Liver (tissue), 9 donors: ENCODE results near the gene CUX1. TPM values are rescaled to one million over a fixed set of nuclear protein-coding genes. Genes with fewer than 3 reads are reported as not detected.

ENCODE experiments used
- DNase-seq: peaks from one replicate; pipeline ENCODE4 v3.0.0-alpha.2; 2017; ENCODE audit warnings: low spot score
- H3K27ac ChIP-seq, 2 donors: one replicate each; pipeline ENCODE4 v1.7.0; 2013; ENCODE audit warnings: inconsistent platforms in 2 of 2, low read length in 2 of 2, control low read depth in 1 of 2, low read depth in 1 of 2, mild to moderate bottlenecking in 1 of 2
- H3K27me3 ChIP-seq, 4 donors: one replicate each; pipeline versions ENCODE4 v1.6.1 to v1.7.0; 2013; ENCODE audit warnings: low read length in 3 of 4, inconsistent platforms in 1 of 4, mild to moderate bottlenecking in 1 of 4, moderate library complexity in 1 of 4; ENCODE audit not compliant: control insufficient read depth in 4 of 4, insufficient read depth in 4 of 4
- H3K36me3 ChIP-seq, 4 donors: one replicate each; pipeline versions ENCODE4 v1.6.1 to v1.7.0; 2013; ENCODE audit warnings: low read length in 3 of 4, mild to moderate bottlenecking in 3 of 4, low read depth in 1 of 4, moderate library complexity in 1 of 4; ENCODE audit not compliant: control insufficient read depth in 4 of 4, insufficient read depth in 3 of 4
- H3K4me1 ChIP-seq, 4 donors: one replicate each; pipeline versions ENCODE4 v1.6.1 to v1.7.0; 2013; ENCODE audit warnings: low read length in 3 of 4, mild to moderate bottlenecking in 3 of 4, moderate library complexity in 1 of 4; ENCODE audit not compliant: control insufficient read depth in 4 of 4, insufficient read depth in 4 of 4
- H3K4me3 ChIP-seq, 3 donors: one replicate each; pipeline versions ENCODE4 v1.6.1 to v1.7.0; 2013; ENCODE audit warnings: low read length in 3 of 3, control low read depth in 1 of 3, low read depth in 1 of 3, mild to moderate bottlenecking in 1 of 3
- H3K9ac ChIP-seq, 2 donors: one replicate each; pipeline ENCODE4 v1.7.0; 2013; ENCODE audit warnings: low read length in 2 of 2, mild to moderate bottlenecking in 2 of 2, moderate library complexity in 2 of 2, control low read depth in 1 of 2, low read depth in 1 of 2
- H3K9me3 ChIP-seq, 4 donors: one replicate each; pipeline versions ENCODE4 v1.6.1 to v1.7.0; 2013; ENCODE audit warnings: low read length in 3 of 4; ENCODE audit not compliant: control insufficient read depth in 4 of 4
- EGR1 ChIP-seq, 2 donors: IDR thresholded peaks; 2 replicates each; pipeline ENCODE4 v1.6.1; 2016 to 2018; ENCODE audit warnings: antibody characterized with exemption in 2 of 2, low read depth in 2 of 2
- FOXA1 ChIP-seq: IDR thresholded peaks from 2 replicates; pipeline ENCODE4 v1.6.1; 2016; ENCODE audit warnings: antibody characterized with exemption
- FOXA2 ChIP-seq: IDR thresholded peaks from 2 replicates; pipeline ENCODE4 v1.6.1; 2016; ENCODE audit warnings: antibody characterized with exemption
- GABPA ChIP-seq, 2 donors: IDR thresholded peaks in 1 of 2; conservative IDR thresholded peaks in 1 of 2; 2 replicates each; pipeline ENCODE4 v1.6.1; 2016; ENCODE audit warnings: antibody characterized with exemption in 2 of 2, mild to moderate bottlenecking in 1 of 2, moderate library complexity in 1 of 2
- HNF4A ChIP-seq, 2 donors: conservative IDR thresholded peaks; 2 replicates each; pipeline ENCODE4 v1.6.1; 2016; ENCODE audit warnings: antibody characterized with exemption in 2 of 2, mild to moderate bottlenecking in 2 of 2
- HNF4G ChIP-seq: IDR thresholded peaks from 2 replicates; pipeline ENCODE4 v1.6.1; 2016; ENCODE audit warnings: antibody characterized with exemption
- JUND ChIP-seq, 2 donors: IDR thresholded peaks; 2 replicates each; pipeline ENCODE4 v1.6.1; 2016; ENCODE audit warnings: antibody characterized with exemption in 2 of 2
- NR2F2 ChIP-seq: IDR thresholded peaks from 2 replicates; pipeline ENCODE4 v1.6.1; 2016; ENCODE audit warnings: antibody characterized with exemption
- RAD21 ChIP-seq, 2 donors: IDR thresholded peaks; 2 replicates each; pipeline ENCODE4 v1.6.1; 2016; ENCODE audit warnings: antibody characterized with exemption in 2 of 2, mild to moderate bottlenecking in 2 of 2
- RXRA ChIP-seq, 2 donors: IDR thresholded peaks; 2 replicates each; pipeline ENCODE4 v1.6.1; 2017 to 2018; ENCODE audit warnings: antibody characterized with exemption in 2 of 2, mild to moderate bottlenecking in 1 of 2
- TAF1 ChIP-seq: conservative IDR thresholded peaks from 2 replicates; pipeline ENCODE4 v1.6.1; 2016; ENCODE audit warnings: antibody characterized with exemption, mild to moderate bottlenecking
- YY1 ChIP-seq: IDR thresholded peaks from 2 replicates; pipeline ENCODE4 v1.6.1; 2016; ENCODE audit warnings: antibody characterized with exemption, mild to moderate bottlenecking
- WGBS: extraction: QIAGEN DNeasy Blood & Tissue Kit; methylation state at CpG from one replicate; pipeline ENCODE4 v1.1.7; 2013; 5-methylcytosine and 5-hydroxymethylcytosine counted together
- polyA plus RNA-seq, 2 donors: library from polyadenylated mRNA; stranded (reverse) in 1 of 2; unstranded in 1 of 2; fragments of 200-250 nt in 1 of 2; fragments of >200 nt in 1 of 2; fragmentation: Nextera tagmentation in 1 of 2; extraction: Ambion mirVana in 1 of 2; gene quantifications; one replicate each; pipeline versions ENCODE4 v1.2.1 to v1.2.3, GENCODE V29; 2013 to 2015
- total RNA-seq, 2 donors: library from RNA; depleted of rRNA; stranded (reverse); fragments of >200 nt; gene quantifications; one replicate each; pipeline ENCODE4 v1.2.3, GENCODE V29; 2014
- TF ChIP-seq, protein P1 (sequence below): IDR thresholded peaks from 2 replicates; pipeline ENCODE4 v1.6.1; 2016; ENCODE audit warnings: antibody characterized with exemption
- TF ChIP-seq, protein P2 (sequence below): IDR thresholded peaks from 2 replicates; pipeline ENCODE4 v1.6.1; 2016; ENCODE audit warnings: antibody characterized with exemption
- TF ChIP-seq, protein P3 (sequence below): fragments of 150-350 bp; IDR thresholded peaks from 2 replicates; pipeline ENCODE4 v1.5.1; 2017; ENCODE audit warnings: improper control_type of control experiment, low read depth, low read length; ENCODE audit not compliant: missing input control
- TF ChIP-seq, protein P4 (sequence below): IDR thresholded peaks from 2 replicates; pipeline ENCODE4 v1.6.1; 2016; ENCODE audit warnings: antibody characterized with exemption
- TF ChIP-seq, protein P5 (sequence below): IDR thresholded peaks from 2 replicates; pipeline ENCODE4 v1.6.1; 2016; ENCODE audit warnings: antibody characterized with exemption, mild to moderate bottlenecking
- donor health status: healthy.
- donor health status: healthy.
- donor health status: healthy.
- donor health status: healthy.
- donor health status: healthy.

CUX1 gene
- total and polyA plus RNA-seq, 4 donors, result 18.6 to 40.6 (median 21.4) TPM

DNA sequence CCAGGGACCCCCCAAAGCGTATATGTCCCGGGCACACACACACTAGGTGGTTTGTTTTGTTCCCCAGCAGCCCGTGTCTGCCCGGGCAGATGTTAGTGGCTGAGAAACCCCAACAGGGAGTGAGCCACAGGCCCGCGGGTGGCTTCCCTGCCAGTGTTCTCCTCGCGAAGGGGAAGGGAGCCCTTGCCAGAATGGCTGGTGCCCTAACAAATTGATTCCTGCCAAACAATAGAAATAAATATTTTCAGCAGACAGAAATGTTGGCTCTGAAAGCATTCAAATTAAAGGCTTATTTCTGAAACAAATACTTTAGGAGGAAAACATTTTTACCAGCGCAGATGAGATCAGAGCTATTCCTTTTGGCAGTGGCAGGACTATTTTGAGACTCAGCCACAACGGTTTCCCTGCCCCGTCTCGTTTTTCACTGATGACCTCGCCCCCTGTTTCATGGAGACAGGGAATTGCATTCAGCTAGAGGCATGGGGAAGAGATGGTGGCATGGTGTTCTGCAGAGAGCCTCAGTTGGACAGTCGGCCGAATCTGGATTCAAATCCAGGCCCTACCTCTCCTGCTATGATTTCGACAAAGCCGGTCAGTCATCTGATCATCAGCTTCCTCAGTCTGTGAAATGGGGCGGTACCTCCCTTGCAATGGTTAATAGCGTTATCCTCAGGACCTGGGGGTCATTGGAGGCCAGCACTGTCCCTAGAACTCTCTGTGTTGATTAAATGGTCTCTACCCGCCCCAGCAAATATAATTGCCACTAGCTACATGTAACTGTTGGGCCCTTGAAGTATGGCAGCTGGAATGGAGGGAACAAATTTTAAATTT lies 84.5 kb downstream of the CUX1 start:
- Histone ChIP-seq H3K4me1 (peaks cover 0 to 2% (median 0%) of the 10 kb centered on the region in 4 donors), H3K36me3 (no peaks in the 10 kb centered on the region), H3K9me3 (no peaks in the 10 kb centered on the region), H3K27ac (no peak overlapping the region), H3K9ac (no peak overlapping the region), H3K27me3 (no peaks in the 10 kb centered on the region), H3K4me3 (no peak overlapping the region)
- TF ChIP-seq EGR1 (IDR thresholded peaks at IDR 0.05; ENCODE audit: low read depth in 2 of 2), result no peak
- TF ChIP-seq, protein P1, sequence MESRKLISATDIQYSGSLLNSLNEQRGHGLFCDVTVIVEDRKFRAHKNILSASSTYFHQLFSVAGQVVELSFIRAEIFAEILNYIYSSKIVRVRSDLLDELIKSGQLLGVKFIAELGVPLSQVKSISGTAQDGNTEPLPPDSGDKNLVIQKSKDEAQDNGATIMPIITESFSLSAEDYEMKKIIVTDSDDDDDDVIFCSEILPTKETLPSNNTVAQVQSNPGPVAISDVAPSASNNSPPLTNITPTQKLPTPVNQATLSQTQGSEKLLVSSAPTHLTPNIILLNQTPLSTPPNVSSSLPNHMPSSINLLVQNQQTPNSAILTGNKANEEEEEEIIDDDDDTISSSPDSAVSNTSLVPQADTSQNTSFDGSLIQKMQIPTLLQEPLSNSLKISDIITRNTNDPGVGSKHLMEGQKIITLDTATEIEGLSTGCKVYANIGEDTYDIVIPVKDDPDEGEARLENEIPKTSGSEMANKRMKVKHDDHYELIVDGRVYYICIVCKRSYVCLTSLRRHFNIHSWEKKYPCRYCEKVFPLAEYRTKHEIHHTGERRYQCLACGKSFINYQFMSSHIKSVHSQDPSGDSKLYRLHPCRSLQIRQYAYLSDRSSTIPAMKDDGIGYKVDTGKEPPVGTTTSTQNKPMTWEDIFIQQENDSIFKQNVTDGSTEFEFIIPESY, result no peak
- TF ChIP-seq GABPA (IDR thresholded peaks at IDR 0.05 in 1 of 2, conservative IDR thresholded peaks at IDR 0.05 in 1 of 2), result no peak
- no peak for TF ChIP-seq RXRA (IDR thresholded peaks at IDR 0.05)
- TF ChIP-seq, protein P2, sequence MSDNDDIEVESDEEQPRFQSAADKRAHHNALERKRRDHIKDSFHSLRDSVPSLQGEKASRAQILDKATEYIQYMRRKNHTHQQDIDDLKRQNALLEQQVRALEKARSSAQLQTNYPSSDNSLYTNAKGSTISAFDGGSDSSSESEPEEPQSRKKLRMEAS, result no peak
- TF ChIP-seq, protein P3, sequence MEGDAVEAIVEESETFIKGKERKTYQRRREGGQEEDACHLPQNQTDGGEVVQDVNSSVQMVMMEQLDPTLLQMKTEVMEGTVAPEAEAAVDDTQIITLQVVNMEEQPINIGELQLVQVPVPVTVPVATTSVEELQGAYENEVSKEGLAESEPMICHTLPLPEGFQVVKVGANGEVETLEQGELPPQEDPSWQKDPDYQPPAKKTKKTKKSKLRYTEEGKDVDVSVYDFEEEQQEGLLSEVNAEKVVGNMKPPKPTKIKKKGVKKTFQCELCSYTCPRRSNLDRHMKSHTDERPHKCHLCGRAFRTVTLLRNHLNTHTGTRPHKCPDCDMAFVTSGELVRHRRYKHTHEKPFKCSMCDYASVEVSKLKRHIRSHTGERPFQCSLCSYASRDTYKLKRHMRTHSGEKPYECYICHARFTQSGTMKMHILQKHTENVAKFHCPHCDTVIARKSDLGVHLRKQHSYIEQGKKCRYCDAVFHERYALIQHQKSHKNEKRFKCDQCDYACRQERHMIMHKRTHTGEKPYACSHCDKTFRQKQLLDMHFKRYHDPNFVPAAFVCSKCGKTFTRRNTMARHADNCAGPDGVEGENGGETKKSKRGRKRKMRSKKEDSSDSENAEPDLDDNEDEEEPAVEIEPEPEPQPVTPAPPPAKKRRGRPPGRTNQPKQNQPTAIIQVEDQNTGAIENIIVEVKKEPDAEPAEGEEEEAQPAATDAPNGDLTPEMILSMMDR, result no peak
- TF ChIP-seq TAF1, result no peak
- no peak for TF ChIP-seq NR2F2
- TF ChIP-seq, protein P4, sequence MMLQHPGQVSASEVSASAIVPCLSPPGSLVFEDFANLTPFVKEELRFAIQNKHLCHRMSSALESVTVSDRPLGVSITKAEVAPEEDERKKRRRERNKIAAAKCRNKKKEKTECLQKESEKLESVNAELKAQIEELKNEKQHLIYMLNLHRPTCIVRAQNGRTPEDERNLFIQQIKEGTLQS, result no peak
- TF ChIP-seq FOXA2, result no peak
- TF ChIP-seq JUND (IDR thresholded peaks at IDR 0.05), result no peak
- TF ChIP-seq RAD21 (IDR thresholded peaks at IDR 0.05), result no peak
- no peak for TF ChIP-seq HNF4A (conservative IDR thresholded peaks at IDR 0.05)
- TF ChIP-seq HNF4G, result no peak
- no peak for TF ChIP-seq FOXA1
- TF ChIP-seq YY1, result no peak
- TF ChIP-seq, protein P5, sequence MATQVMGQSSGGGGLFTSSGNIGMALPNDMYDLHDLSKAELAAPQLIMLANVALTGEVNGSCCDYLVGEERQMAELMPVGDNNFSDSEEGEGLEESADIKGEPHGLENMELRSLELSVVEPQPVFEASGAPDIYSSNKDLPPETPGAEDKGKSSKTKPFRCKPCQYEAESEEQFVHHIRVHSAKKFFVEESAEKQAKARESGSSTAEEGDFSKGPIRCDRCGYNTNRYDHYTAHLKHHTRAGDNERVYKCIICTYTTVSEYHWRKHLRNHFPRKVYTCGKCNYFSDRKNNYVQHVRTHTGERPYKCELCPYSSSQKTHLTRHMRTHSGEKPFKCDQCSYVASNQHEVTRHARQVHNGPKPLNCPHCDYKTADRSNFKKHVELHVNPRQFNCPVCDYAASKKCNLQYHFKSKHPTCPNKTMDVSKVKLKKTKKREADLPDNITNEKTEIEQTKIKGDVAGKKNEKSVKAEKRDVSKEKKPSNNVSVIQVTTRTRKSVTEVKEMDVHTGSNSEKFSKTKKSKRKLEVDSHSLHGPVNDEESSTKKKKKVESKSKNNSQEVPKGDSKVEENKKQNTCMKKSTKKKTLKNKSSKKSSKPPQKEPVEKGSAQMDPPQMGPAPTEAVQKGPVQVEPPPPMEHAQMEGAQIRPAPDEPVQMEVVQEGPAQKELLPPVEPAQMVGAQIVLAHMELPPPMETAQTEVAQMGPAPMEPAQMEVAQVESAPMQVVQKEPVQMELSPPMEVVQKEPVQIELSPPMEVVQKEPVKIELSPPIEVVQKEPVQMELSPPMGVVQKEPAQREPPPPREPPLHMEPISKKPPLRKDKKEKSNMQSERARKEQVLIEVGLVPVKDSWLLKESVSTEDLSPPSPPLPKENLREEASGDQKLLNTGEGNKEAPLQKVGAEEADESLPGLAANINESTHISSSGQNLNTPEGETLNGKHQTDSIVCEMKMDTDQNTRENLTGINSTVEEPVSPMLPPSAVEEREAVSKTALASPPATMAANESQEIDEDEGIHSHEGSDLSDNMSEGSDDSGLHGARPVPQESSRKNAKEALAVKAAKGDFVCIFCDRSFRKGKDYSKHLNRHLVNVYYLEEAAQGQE, result no peak
- WGBS, result 90% methylated on average over 20 of the region's 20 CpGs
- no peak for DNase-seq
